Stimulated activated CD4-positive, alpha-beta T cell treated with anti-CD3 and anti-CD28 coated beads, Interleukin-1b, Interleukin-23, amount 100 ng/mL, for 1 hour (primary cell): ENCODE data around the gene MKS1.

Source experiments
- DNase-seq, 2 donors: peaks; one replicate each; pipeline ENCODE4 v3.0.0-alpha.2; 2020; ENCODE audit warnings: low read depth in 2 of 2

The MKS1 gene

GRCh38 chr17:58200024-58200633, 18.9 kb downstream of the MKS1 start:
- peak in 1 of 2 donors; percentile 28 for DNase-seq

- DNase-seq, result no peak
Measured at GRCh38 chr17:58196610-58197009, 22.4 kb downstream of the MKS1 start.

- DNase-seq, result no peak
Measured at GRCh38 chr17:58195518-58196123, 23.4 kb downstream of the MKS1 start.

GRCh38 chr17:58193641-58194255, 25.3 kb downstream of the MKS1 start:
- no peak for DNase-seq

GRCh38 chr17:58192612-58193011, 26.4 kb downstream of the MKS1 start, which contains the start of gene EPX:
TSS of gene EPX (plus strand) at chr17:58192726. CDS start at chr17:58192847, 121 bp downstream.
- DNase-seq, result no peak

GRCh38 chr17:58191241-58191896, 27.7 kb downstream of the MKS1 start:
- no peak for DNase-seq

- no peak for DNase-seq
Measured at GRCh38 chr17:58189436-58190146, 29.5 kb downstream of the MKS1 start.

GRCh38 chr17:58187675-58188074, 31.4 kb downstream of the MKS1 start:
- no peak for DNase-seq

- no peak for DNase-seq
Measured at GRCh38 chr17:58187063-58187462, 32.0 kb downstream of the MKS1 start.

GRCh38 chr17:58186591-58186990, 32.5 kb downstream of the MKS1 start:
- DNase-seq, result no peak

- no peak for DNase-seq
Measured at GRCh38 chr17:58184986-58185761, 33.9 kb downstream of the MKS1 start.

- DNase-seq, result no peak
Measured at GRCh38 chr17:58184308-58184985, 34.6 kb downstream of the MKS1 start.

- no peak for DNase-seq
Measured at GRCh38 chr17:58183514-58183913, 35.5 kb downstream of the MKS1 start.

GRCh38 chr17:58181796-58182195, 37.3 kb downstream of the MKS1 start:
- DNase-seq, result no peak

- DNase-seq, result no peak
Measured at GRCh38 chr17:58176200-58176599, 42.9 kb downstream of the MKS1 start.

- no peak for DNase-seq
Measured at GRCh38 chr17:58174871-58175270, 44.2 kb downstream of the MKS1 start.

GRCh38 chr17:58172369-58173071, 46.5 kb downstream of the MKS1 start:
- no peak for DNase-seq

GRCh38 chr17:58170622-58171021, 48.4 kb downstream of the MKS1 start:
- no peak for DNase-seq

GRCh38 chr17:58166682-58167081, 52.4 kb downstream of the MKS1 start, which contains the start of gene OR4D2:
TSS of gene OR4D2 (plus strand) at chr17:58166982. CDS start at chr17:58169656, 2,674 bp downstream.
- DNase-seq, result no peak

- DNase-seq, result no peak
Measured at GRCh38 chr17:58165981-58166380, 53.1 kb downstream of the MKS1 start.
